Measurements from ENCODE around the gene SERPINA3.

The SERPINA3 gene

DNA sequence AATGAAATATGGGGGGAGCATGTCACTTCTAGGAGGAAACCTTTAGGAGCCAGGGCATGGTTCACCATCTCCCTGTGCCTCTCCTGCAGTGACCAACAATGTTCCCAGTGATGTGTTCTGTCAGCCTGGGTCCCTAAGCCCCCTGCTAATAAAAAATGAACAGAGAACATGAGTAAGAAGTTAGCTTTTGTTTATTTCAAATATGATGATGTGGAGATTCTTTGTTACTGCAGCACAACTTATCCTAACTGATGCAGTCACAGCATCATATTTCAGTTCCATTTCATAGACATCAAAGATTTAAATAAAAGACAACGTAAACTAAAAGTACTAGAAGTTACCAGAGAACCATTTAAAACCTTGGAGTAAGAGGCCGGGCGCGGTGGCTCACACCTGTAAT is 43.9 kb downstream of the SERPINA3 start:
- no peak for DNase-seq

DNA sequence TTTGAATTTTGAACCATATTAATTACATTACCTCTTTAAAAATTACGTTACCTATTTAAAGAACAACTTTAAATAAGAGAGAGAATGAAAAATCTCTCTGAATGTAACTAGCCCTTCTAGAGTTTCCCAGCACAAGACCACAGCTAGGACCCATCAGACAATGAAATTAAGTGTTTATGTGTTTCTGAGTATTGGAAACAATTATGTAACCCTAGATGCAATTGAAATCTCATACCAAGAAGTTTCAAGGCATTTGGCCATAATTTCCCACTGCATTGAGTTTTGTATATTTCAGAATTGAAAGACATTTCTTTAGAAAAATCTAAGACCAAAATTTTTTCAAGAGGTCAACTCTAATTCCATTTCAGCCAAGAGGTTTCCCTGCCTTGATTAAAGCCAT is 47.1 kb downstream of the SERPINA3 start:
- DNase-seq: no peak

DNA sequence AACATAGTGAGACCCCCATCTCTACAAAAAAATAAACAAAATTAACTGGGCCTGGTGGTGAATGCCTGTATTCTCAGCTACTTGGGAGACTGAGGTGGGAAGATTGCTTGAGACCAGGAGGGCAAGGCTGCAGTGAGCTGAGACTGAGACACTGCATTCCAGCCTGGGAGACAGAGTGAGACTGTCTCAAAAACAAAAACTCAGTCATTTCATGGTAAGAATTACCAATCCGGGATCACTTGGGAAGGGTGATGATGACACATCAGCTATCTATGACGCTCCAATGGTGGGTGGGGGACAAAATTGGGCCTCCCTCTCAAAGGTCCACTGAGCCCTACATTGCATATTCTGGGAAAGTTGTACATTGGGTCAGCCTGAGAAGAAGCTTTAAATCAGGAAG is 47.7 kb downstream of the SERPINA3 start:
- DNase-seq: no peak

GRCh38 chr14:94660306-94660946 is 48.2 kb downstream of the SERPINA3 start:
- DNase-seq: no peak

DNA sequence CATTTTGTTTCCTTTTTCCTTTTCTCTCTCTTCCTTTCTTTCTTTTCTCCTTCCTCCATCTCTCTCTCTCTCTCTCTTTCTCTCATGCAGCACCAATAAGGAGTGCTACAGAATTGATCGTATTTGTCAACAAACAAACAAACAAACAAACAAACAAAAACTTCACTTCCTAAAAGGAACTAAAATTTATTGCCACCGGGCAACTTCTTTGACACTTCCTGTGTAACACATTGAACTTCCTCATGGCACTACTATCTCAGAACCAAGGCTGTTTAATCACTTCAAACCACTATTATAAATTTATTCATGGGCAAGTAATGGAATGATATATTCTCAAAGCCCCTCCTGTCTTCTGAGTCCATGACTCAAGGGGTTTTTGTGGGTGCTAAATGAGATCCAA is 51.3 kb downstream of the SERPINA3 start:
- no peak for DNase-seq

GRCh38 chr14:94663965-94664704 is 51.9 kb downstream of the SERPINA3 start:
- DNase-seq: no peak

- DNase-seq: peak; percentile 86
Observed at GRCh38 chr14:94665121-94665520, 52.9 kb downstream of the SERPINA3 start.

DNA sequence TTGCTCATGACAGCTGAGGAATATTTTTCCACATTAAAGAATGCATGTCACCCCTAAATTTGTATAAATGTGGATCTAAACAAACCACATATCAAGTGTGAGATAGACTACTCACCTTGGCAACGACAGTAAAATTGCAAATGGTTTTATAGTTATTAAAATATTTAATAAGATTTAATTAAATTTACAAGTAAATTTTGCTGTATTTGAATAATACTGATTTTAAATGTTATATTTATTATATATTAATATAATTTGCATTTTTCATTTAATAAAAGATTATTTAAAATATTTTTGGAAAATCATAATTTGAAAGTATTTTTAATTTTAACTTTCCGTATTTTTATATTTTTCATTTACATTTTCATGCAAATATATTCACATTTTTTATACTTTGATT is 53.4 kb downstream of the SERPINA3 start:
- DNase-seq: no peak

DNA sequence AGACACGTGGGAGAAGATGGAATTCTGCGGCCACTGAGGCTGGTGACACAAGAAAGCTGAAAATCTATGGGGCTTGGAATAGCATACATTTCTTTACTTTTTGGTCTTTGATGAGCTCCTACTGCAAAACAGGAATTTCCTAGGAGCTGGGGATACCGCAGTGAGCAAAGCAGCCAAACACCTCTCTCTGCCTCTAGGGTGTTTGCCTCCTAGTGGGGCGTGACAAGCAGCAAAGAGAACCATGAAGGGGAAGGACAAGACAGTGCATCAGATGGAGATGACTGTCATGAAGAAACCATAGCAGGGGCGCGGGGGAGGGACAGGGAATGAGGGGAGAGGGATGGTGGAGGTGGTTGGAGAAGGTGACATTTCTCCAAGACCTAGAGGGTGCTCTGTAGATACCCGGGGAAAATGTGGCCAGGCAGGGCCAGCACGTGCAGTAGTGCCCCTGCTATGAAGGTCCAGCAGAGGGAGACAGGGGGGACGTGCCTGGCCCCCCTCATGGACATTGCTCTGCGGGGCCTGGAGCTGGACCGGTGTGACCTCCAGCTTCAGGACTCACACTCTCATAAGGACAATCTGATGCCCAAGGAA is 58.6 kb downstream of the SERPINA3 start:
- no peak for DNase-seq

- no peak for DNase-seq
Observed at GRCh38 chr14:94671870-94672444, 59.8 kb downstream of the SERPINA3 start.

- DNase-seq: no peak
Observed at GRCh38 chr14:94673071-94673470, 60.9 kb downstream of the SERPINA3 start.

All from fibroblast of skin of abdomen (primary cell).